Breast epithelium (tissue), 4 donors: ENCODE data around the gene ACMSD. TPM values are rescaled to one million over a fixed set of nuclear protein-coding genes. Genes with fewer than 3 reads are reported as not detected.
"Not testable (repeated sequence)": the region's sequence is repeated elsewhere in the genome, so short reads cannot be mapped to it uniquely, and the experiment has no call there.

Experiments
- DNase-seq, 2 donors: peaks; one replicate each; pipeline ENCODE4 v3.0.0-alpha.2; 2019; ENCODE audit warnings: low spot score in 2 of 2
- H3K27ac ChIP-seq, 2 donors: fragments of 200-600 bp; sonication (generic) in 1 of 2; one replicate each; pipeline ENCODE4 v1.5.1; 2016 to 2019; ENCODE audit warnings: mild to moderate bottlenecking in 1 of 2
- H3K27me3 ChIP-seq, 2 donors: fragments of 200-600 bp; sonication (generic) in 1 of 2; one replicate each; pipeline versions ENCODE4 v1.5.1 to v1.6.0; 2017 to 2019; ENCODE audit warnings: control low read depth in 1 of 2, mild to moderate bottlenecking in 1 of 2
- H3K36me3 ChIP-seq: fragments of 200-600 bp; one replicate; pipeline ENCODE4 v1.5.1; 2019
- H3K4me1 ChIP-seq, 2 donors: fragments of 200-600 bp; sonication (generic); one replicate each; pipeline ENCODE4 v1.5.1; 2016 to 2019; ENCODE audit warnings: control low read depth in 1 of 2
- H3K4me3 ChIP-seq, 3 donors: fragments of 200-600 bp; sonication (generic); 1 replicate in 2 of 3; 2 replicates in 1 of 3; pipeline ENCODE4 v1.5.1; 2016 to 2019; ENCODE audit warnings: mild to moderate bottlenecking in 3 of 3, moderate library complexity in 2 of 3
- H3K9me3 ChIP-seq, 2 donors: fragments of 200-600 bp; sonication (generic) in 1 of 2; one replicate each; pipeline ENCODE4 v1.5.1; 2016 to 2019; ENCODE audit warnings: control low read depth in 1 of 2
- CTCF ChIP-seq, 3 donors: fragments of 450-650 bp; IDR thresholded peaks; one replicate each; pipeline ENCODE4 v1.5.1; 2016 to 2017; ENCODE audit warnings: antibody characterized with exemption in 3 of 3, mild to moderate bottlenecking in 3 of 3, moderate library complexity in 3 of 3
- POLR2A ChIP-seq: fragments of 450-650 bp; IDR thresholded peaks from one replicate; pipeline ENCODE4 v1.6.1; 2016; ENCODE audit warnings: antibody characterized with exemption, mild to moderate bottlenecking, moderate library complexity
- POLR2AphosphoS5 ChIP-seq, 3 donors: sonication (generic); formaldehyde crosslinking; IDR thresholded peaks; one replicate each; pipeline ENCODE4 v1.6.1; 2017; ENCODE audit warnings: antibody characterized with exemption in 3 of 3
- intact Hi-C: fragments of 100-400 bp; cut with DNase I; formaldehyde crosslinking; loops from one replicate; pipeline ENCODE4 v1.15.1; 2023; ENCODE audit warnings: low total_unique reads
- total RNA-seq, 3 donors: library from RNA; depleted of rRNA; stranded (reverse); fragments of >200 nt; gene quantifications; one replicate each; pipeline ENCODE4 v1.1.0, GENCODE V29; 2016

ACMSD gene
- total RNA-seq, 3 donors from 2014 or later, result 0.59 TPM; not detected in 2

DNA sequence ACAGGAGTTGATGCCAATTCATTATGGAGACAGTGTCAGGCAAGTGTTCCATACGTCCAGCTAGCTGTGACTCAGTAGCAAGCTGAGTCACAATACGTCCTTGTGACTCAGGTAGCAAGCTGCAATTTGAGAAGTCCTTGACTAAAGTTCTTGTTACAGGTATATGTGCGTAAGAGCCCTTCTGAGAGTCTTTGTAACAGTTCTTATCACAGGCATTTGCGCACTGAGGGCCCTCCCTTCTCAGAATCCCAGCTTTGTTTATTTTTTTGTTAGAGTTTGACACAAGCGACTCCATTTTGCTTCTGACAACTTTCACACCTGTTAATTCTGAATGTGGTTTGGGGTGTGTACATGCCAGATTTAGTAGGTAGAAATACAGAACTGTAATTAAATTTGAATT, 20.1 kb upstream of the ACMSD start:
- H3K9me3 ChIP-seq, result no peaks in the 10 kb centered on the region
- no peak for DNase-seq
- H3K27ac ChIP-seq, result no peak overlapping the region
- no peak overlapping the region for H3K4me3 ChIP-seq
- no peaks in the 10 kb centered on the region for H3K27me3 ChIP-seq
- intact Hi-C loops, result no loop called here
- TF ChIP-seq POLR2A (no peak), POLR2AphosphoS5 (IDR thresholded peaks at IDR 0.05) (no peak), CTCF (IDR thresholded peaks at IDR 0.05) (no peak)
- no peaks in the 10 kb centered on the region for H3K4me1 ChIP-seq
- no peaks in the 10 kb centered on the region for H3K36me3 ChIP-seq

DNA sequence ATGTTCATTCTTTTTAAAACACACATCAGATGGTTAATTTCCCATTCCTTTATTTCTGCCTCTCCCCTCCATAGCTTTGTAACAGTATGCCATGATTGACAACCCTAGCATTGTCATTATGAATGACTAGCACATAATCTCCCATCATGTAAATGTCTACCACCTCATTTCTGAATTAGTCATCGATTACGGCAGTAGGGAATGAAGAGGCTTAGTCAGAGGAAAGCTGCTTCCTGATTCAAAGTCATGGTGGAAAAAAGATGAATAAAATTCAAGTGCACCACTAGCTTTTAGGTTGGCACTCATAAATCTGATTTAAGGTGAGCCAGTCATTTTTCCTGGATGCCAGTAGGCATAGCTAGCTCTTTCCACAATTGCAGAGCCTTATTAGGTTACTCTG, 19.1 kb upstream of the ACMSD start:
- DNase-seq, result no peak
- intact Hi-C loops, result no loop called here
- H3K4me3 ChIP-seq, result no peak overlapping the region
- no peak overlapping the region for H3K27ac ChIP-seq
- H3K36me3 ChIP-seq, result no peaks in the 10 kb centered on the region
- no peaks in the 10 kb centered on the region for H3K4me1 ChIP-seq
- no peak for TF ChIP-seq CTCF (IDR thresholded peaks at IDR 0.05)
- TF ChIP-seq POLR2A, result no peak
- H3K27me3 ChIP-seq, result no peaks in the 10 kb centered on the region
- H3K9me3 ChIP-seq, result no peaks in the 10 kb centered on the region

DNA sequence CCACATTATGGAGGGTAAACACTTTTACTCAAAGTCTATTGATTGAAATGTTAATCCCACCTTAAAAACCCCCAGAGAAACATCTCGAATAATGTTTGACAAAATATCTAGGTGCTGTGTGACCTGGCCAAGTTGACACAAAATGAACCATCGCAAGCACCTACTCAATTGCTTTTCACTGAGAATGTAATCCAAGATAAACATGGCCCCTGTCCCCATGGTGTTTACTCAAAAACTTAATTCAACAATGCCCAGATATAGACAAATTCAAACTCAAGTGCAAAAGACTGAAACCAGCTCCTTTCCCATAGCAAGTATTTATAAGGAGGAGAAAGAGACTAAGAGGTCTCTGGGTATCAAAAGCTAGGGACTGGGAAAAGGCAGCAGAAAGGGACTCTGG, 15.0 kb upstream of the ACMSD start:
- H3K27ac ChIP-seq, result no peak overlapping the region
- H3K4me3 ChIP-seq, result no peak overlapping the region
- no peaks in the 10 kb centered on the region for H3K36me3 ChIP-seq
- intact Hi-C loops, result no loop called here
- no peaks in the 10 kb centered on the region for H3K4me1 ChIP-seq
- no peak for TF ChIP-seq POLR2A
- no peak for TF ChIP-seq POLR2AphosphoS5 (IDR thresholded peaks at IDR 0.05)
- TF ChIP-seq CTCF (IDR thresholded peaks at IDR 0.05), result no peak
- H3K9me3 ChIP-seq, result no peaks in the 10 kb centered on the region
- DNase-seq, result no peak
- no peaks in the 10 kb centered on the region for H3K27me3 ChIP-seq

DNA sequence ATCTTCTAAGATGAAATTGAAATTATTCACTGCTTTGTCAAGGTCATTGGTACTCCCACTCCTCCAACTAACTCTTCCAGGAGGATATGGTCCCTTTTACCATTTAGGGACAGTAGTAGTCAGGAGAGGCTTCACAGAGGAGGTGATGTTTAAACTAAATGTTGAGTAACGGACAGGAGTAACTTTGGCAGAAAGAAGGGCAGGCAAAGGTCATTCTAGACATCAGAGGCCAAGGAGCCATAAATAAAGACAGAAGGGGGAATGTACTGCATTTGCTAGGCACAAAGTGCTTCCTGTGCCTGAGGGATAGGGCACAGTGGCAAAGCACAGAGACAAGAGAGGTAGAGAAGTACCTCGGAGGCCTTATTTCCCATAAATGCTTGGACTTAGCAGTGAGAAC, 14.6 kb upstream of the ACMSD start:
- no peak for TF ChIP-seq CTCF (IDR thresholded peaks at IDR 0.05)
- no peak for TF ChIP-seq POLR2A
- no peak for TF ChIP-seq POLR2AphosphoS5 (IDR thresholded peaks at IDR 0.05)
- H3K4me1 ChIP-seq, result no peaks in the 10 kb centered on the region
- no peak for DNase-seq

GRCh38 chr2:134825716-134826115, 12.7 kb upstream of the ACMSD start:
- H3K36me3 ChIP-seq, H3K27ac ChIP-seq, H3K9me3 ChIP-seq, H3K4me3 ChIP-seq, H3K4me1 ChIP-seq, H3K27me3 ChIP-seq, intact Hi-C loops, DNase-seq: not testable (repeated sequence)

More for the DNA sequence above, 14.6 kb upstream of the ACMSD start:
- H3K36me3 ChIP-seq, result no peaks in the 10 kb centered on the region
- H3K9me3 ChIP-seq, result no peaks in the 10 kb centered on the region
- H3K27me3 ChIP-seq, result no peaks in the 10 kb centered on the region
- H3K4me3 ChIP-seq, result no peak overlapping the region
- no peak overlapping the region for H3K27ac ChIP-seq
- intact Hi-C loops, result no loop called here

DNA sequence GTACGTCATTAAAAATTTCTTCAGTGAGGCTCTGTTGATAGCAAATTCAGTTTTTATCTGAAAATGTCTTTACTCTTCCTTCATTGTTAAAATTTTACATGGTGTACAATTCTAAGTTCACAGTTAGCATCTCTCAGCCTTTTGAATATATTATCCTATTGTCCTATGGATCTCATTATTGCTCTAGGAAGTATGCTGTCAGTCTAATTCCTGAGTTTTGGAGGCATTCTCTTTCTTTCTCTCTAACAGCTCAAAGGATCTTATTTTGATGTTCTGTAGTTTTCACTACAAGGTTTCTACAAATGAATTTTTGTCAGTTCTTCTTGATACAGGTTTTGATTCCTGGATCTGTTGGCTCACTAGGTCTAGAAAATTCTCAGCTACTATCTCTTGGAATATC, 2.9 kb upstream of the ACMSD start:
- H3K36me3 ChIP-seq, result no peaks in the 10 kb centered on the region
- H3K27me3 ChIP-seq, result no peaks in the 10 kb centered on the region
- no peak overlapping the region for H3K4me3 ChIP-seq
- H3K9me3 ChIP-seq, result peaks cover 0 to 22% of the 10 kb centered on the region in 2 donors
- intact Hi-C loops, result no loop called here
- DNase-seq, result no peak
- no peak overlapping the region for H3K27ac ChIP-seq
- TF ChIP-seq POLR2AphosphoS5 (IDR thresholded peaks at IDR 0.05) (no peak), POLR2A (no peak), CTCF (IDR thresholded peaks at IDR 0.05) (no peak)
- H3K4me1 ChIP-seq, result no peaks in the 10 kb centered on the region
